Measurements from ENCODE around the gene ADPRHL1.

DNA sequence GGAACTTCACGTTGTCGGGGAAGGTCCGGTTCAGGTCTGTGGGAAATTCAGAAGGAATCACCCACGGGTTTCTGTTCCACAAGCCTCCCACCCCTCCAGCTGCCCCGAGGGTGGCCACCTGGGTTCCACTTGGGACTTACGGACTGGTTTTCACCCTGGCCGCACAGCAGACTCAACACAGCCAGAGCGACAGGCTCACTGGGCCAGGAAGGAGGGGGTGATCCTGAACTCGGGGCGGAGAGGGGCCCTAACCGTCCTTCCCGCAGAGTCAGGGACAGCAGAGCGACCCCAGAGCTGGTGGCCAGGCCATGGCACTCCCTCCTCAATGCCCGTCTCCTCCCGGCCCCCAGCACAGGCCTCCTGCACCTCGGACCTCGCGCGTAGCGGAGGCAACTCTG is 102.4 kb downstream of the ADPRHL1 start:
- TF ChIP-seq, protein P1, sequence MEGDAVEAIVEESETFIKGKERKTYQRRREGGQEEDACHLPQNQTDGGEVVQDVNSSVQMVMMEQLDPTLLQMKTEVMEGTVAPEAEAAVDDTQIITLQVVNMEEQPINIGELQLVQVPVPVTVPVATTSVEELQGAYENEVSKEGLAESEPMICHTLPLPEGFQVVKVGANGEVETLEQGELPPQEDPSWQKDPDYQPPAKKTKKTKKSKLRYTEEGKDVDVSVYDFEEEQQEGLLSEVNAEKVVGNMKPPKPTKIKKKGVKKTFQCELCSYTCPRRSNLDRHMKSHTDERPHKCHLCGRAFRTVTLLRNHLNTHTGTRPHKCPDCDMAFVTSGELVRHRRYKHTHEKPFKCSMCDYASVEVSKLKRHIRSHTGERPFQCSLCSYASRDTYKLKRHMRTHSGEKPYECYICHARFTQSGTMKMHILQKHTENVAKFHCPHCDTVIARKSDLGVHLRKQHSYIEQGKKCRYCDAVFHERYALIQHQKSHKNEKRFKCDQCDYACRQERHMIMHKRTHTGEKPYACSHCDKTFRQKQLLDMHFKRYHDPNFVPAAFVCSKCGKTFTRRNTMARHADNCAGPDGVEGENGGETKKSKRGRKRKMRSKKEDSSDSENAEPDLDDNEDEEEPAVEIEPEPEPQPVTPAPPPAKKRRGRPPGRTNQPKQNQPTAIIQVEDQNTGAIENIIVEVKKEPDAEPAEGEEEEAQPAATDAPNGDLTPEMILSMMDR (conservative IDR thresholded peaks at IDR 0.05 in 1 of 2, IDR thresholded peaks at IDR 0.05 in 1 of 2; ENCODE audit: extremely low read depth in 1 of 2, insufficient read depth in 1 of 2, low read depth in 1 of 2, low read length in 2 of 2): no peak
- TF ChIP-seq EZH2 (IDR thresholded peaks at IDR 0.05; ENCODE audit: borderline replicate concordance, low read length): no peak
